Testis (tissue), 3 donors: ENCODE data around the gene WASF2. TPM values are rescaled to one million over a fixed set of nuclear protein-coding genes. Genes with fewer than 3 reads are reported as not detected.
A peak's percentile ranks its signal among the peaks of the same experiment; 100 is the strongest.

Experiments
- DNase-seq: peaks from one replicate; pipeline ENCODE4 v3.0.0-alpha.2; 2019
- H3K27ac ChIP-seq, 2 donors: fragments of 200-600 bp; sonication (generic); one replicate each; pipeline ENCODE4 v1.5.1; 2019
- H3K27me3 ChIP-seq: fragments of 200-600 bp; sonication (generic); one replicate; pipeline ENCODE4 v1.5.1; 2019
- H3K36me3 ChIP-seq: fragments of 200-600 bp; sonication (generic); one replicate; pipeline ENCODE4 v1.5.1; 2017; ENCODE audit warnings: low read depth; ENCODE audit errors: missing control alignments
- H3K4me1 ChIP-seq: fragments of 200-600 bp; sonication (generic); one replicate; pipeline ENCODE4 v1.5.1; 2019
- H3K4me3 ChIP-seq, 2 donors: fragments of 200-600 bp; sonication (generic); one replicate each; pipeline ENCODE4 v1.5.1; 2017 to 2019
- H3K9me3 ChIP-seq: fragments of 200-600 bp; sonication (generic); one replicate; pipeline ENCODE4 v1.5.1; 2017
- CTCF ChIP-seq, 3 experiments: fragments of 450-650 bp in 2 of 3; fragments of 200-600 bp in 1 of 3; sonication (generic) in 1 of 3; IDR thresholded peaks; one replicate each; pipeline ENCODE4 v1.5.1; 2016 to 2019; ENCODE audit warnings: antibody characterized with exemption in 3 of 3, mild to moderate bottlenecking in 2 of 3, moderate library complexity in 1 of 3
- POLR2A ChIP-seq: fragments of 450-650 bp; IDR thresholded peaks from one replicate; pipeline ENCODE4 v1.6.1; 2017; ENCODE audit warnings: antibody characterized with exemption, mild to moderate bottlenecking, moderate library complexity
- WGBS, 2 donors: methylation state at CpG; one replicate each; pipeline ENCODE4 v1.1.5; 2018; 5-methylcytosine and 5-hydroxymethylcytosine counted together
- intact Hi-C: fragments of 100-400 bp; cut with DNase I; formaldehyde crosslinking; loops from one replicate; pipeline ENCODE4 v1.15.1; 2023; ENCODE audit warnings: low total_unique reads
- polyA plus RNA-seq: library from polyadenylated mRNA; stranded (reverse); fragments of 350-450 nt; fragmentation: Illumina TruSeq; extraction: RNeasy Lipid Tissue Mini Kit (QIAGEN cat#74804); gene quantifications from one replicate; pipeline ENCODE4 v1.2.3, GENCODE V29; 2014; ENCODE audit warnings: low read depth, low replicate concordance; ENCODE audit not compliant: insufficient read depth
- total RNA-seq, 2 donors: library from RNA; depleted of rRNA; stranded (reverse); fragments of >200 nt; gene quantifications; one replicate each; pipeline ENCODE4 v1.2.3, GENCODE V29; 2016

Gene WASF2
- total and polyA plus RNA-seq, 3 donors from 2014 or later, result 57.8 to 128 (median 58.0) TPM

GRCh38 chr1:27521861-27522431 lies 32.0 kb upstream of the WASF2 start:
- DNase-seq, result no peak
- no peaks in the 10 kb centered on the region for H3K9me3 ChIP-seq
- H3K4me3 ChIP-seq, result no peak overlapping the region
- TF ChIP-seq POLR2A (no peak), CTCF (IDR thresholded peaks at IDR 0.05) (no peak)
- intact Hi-C loops, result no loop called here
- peak overlapping the region in 1 of 2 donors; percentile 78 for H3K27ac ChIP-seq
- 49 to 76% methylated on average over 8 to 9 of the region's 9 CpGs for WGBS, 2 donors
- no peaks in the 10 kb centered on the region for H3K27me3 ChIP-seq
- H3K4me1 ChIP-seq, result peaks cover 77% of the 10 kb centered on the region
- no peaks in the 10 kb centered on the region for H3K36me3 ChIP-seq

- no peak for DNase-seq
- peaks cover 72% of the 10 kb centered on the region for H3K4me1 ChIP-seq
- no peaks in the 10 kb centered on the region for H3K9me3 ChIP-seq
- no peaks in the 10 kb centered on the region for H3K36me3 ChIP-seq
- 21 to 30% methylated on average over 14 to 20 of the region's 20 CpGs for WGBS, 2 donors
- no peaks in the 10 kb centered on the region for H3K27me3 ChIP-seq
- H3K4me3 ChIP-seq, result no peak overlapping the region
- peak overlapping the region; percentile 29 to 78 for H3K27ac ChIP-seq
- intact Hi-C loops, result no loop called here
- no peak for TF ChIP-seq POLR2A
- no peak for TF ChIP-seq CTCF (IDR thresholded peaks at IDR 0.05)
These were observed 31.4 kb upstream of the WASF2 start for GRCh38 chr1:27521336-27521831.

GRCh38 chr1:27520651-27521050 lies 30.7 kb upstream of the WASF2 start:
- H3K27ac ChIP-seq, result peak overlapping the region; percentile 29 to 78
- no peaks in the 10 kb centered on the region for H3K27me3 ChIP-seq
- H3K4me1 ChIP-seq, result peaks cover 67% of the 10 kb centered on the region
- 36% methylated on average over 4 of the region's 4 CpGs; no CpG with 5 or more reads in 1 of the 2 donors for WGBS, 2 donors
- intact Hi-C loops, result no loop called here
- H3K4me3 ChIP-seq, result no peak overlapping the region
- no peak for TF ChIP-seq CTCF (IDR thresholded peaks at IDR 0.05)
- TF ChIP-seq POLR2A, result no peak
- no peaks in the 10 kb centered on the region for H3K9me3 ChIP-seq
- no peak for DNase-seq
- no peaks in the 10 kb centered on the region for H3K36me3 ChIP-seq

- Histone ChIP-seq H3K36me3 (no peaks in the 10 kb centered on the region), H3K27me3 (no peaks in the 10 kb centered on the region), H3K4me1 (peaks cover 61% of the 10 kb centered on the region), H3K9me3 (no peaks in the 10 kb centered on the region), H3K4me3 (no peak overlapping the region), H3K27ac (peak overlapping the region; percentile 29 to 58)
- DNase-seq, result peak; percentile 83
- intact Hi-C loops, result no loop called here
- TF ChIP-seq CTCF (IDR thresholded peaks at IDR 0.05), result no peak
- no peak for TF ChIP-seq POLR2A
- 45 to 72% methylated on average over 8 to 24 of the region's 24 CpGs for WGBS, 2 donors
These were observed 29.6 kb upstream of the WASF2 start for GRCh38 chr1:27519331-27520258.
